Neuronal stem cell (in vitro differentiated cells): ENCODE results near the gene CEP162.

ENCODE experiments used
- DNase-seq: peaks from one replicate; pipeline ENCODE4 v3.0.0-alpha.2; 2013; ENCODE audit warnings: low spot score
- H2AFZ ChIP-seq: one replicate; pipeline ENCODE4 v1.6.1; 2013; ENCODE audit warnings: mild to moderate bottlenecking, low read length, inconsistent platforms
- H2AK5ac ChIP-seq: 2 replicates; pipeline ENCODE4 v1.6.1; 2013; ENCODE audit warnings: low read depth, mild to moderate bottlenecking, inconsistent platforms, low read length, moderate library complexity, mixed read lengths
- H2BK120ac ChIP-seq: 2 replicates; pipeline ENCODE4 v1.6.1; 2013; ENCODE audit warnings: low read depth, mild to moderate bottlenecking, inconsistent platforms, low read length, moderate library complexity, mixed read lengths
- H2BK12ac ChIP-seq: one replicate; pipeline ENCODE4 v1.6.1; 2013; ENCODE audit warnings: low read length, inconsistent platforms
- H2BK15ac ChIP-seq: 2 replicates; pipeline ENCODE4 v1.6.1; 2013; ENCODE audit warnings: mild to moderate bottlenecking, low read length, inconsistent platforms, mixed read lengths
- H2BK5ac ChIP-seq: one replicate; pipeline ENCODE4 v1.6.1; 2013; ENCODE audit warnings: inconsistent platforms, mild to moderate bottlenecking, low read length, moderate library complexity
- H3K14ac ChIP-seq: one replicate; pipeline ENCODE4 v1.6.1; 2013; ENCODE audit warnings: low read length, inconsistent platforms
- H3K18ac ChIP-seq: 2 replicates; pipeline ENCODE4 v1.6.1; 2013; ENCODE audit warnings: low read length, inconsistent platforms
- H3K23ac ChIP-seq: 2 replicates; pipeline ENCODE4 v1.6.1; 2013; ENCODE audit warnings: low read depth, mild to moderate bottlenecking, mixed read lengths, low read length, inconsistent platforms; ENCODE audit not compliant: poor library complexity
- H3K27ac ChIP-seq: replicated peaks from 3 replicates; pipeline ENCODE4 v1.5.1; 2013; ENCODE audit warnings: low read length, inconsistent platforms
- H3K27me3 ChIP-seq, 3 experiments: 2 replicates each; pipeline ENCODE4 v1.6.1; 2013; ENCODE audit warnings: low read length in 3 of 3, mild to moderate bottlenecking in 2 of 3, inconsistent platforms in 1 of 3, low read depth in 1 of 3, mixed read lengths in 1 of 3, moderate library complexity in 1 of 3; ENCODE audit not compliant: control insufficient read depth in 3 of 3, insufficient read depth in 3 of 3
- H3K36me3 ChIP-seq, 2 donors: replicated peaks in 1 of 2; 2 replicates each; pipeline ENCODE4 v1.6.1; 2013; ENCODE audit warnings: low read length in 2 of 2; ENCODE audit not compliant: control insufficient read depth in 2 of 2, insufficient read depth in 2 of 2
- H3K4ac ChIP-seq: 2 replicates; pipeline ENCODE4 v1.6.1; 2013; ENCODE audit warnings: inconsistent platforms, mild to moderate bottlenecking, low read length, moderate library complexity
- H3K4me1 ChIP-seq, 2 donors: 1 replicate in 1 of 2; 2 replicates in 1 of 2; pipeline ENCODE4 v1.6.1; 2013; ENCODE audit warnings: low read length in 2 of 2, low read depth in 1 of 2; ENCODE audit not compliant: control insufficient read depth in 2 of 2, insufficient read depth in 1 of 2
- H3K4me2 ChIP-seq: one replicate; pipeline ENCODE4 v1.6.1; 2013; ENCODE audit warnings: mild to moderate bottlenecking, low read length, inconsistent platforms; ENCODE audit not compliant: insufficient read depth, poor library complexity, severe bottlenecking
- H3K4me3 ChIP-seq, 2 donors: 2 replicates each; pipeline ENCODE4 v1.5.1; 2013; ENCODE audit warnings: low read length in 2 of 2, mild to moderate bottlenecking in 2 of 2, inconsistent platforms in 1 of 2, moderate library complexity in 1 of 2
- H3K79me1 ChIP-seq: one replicate; pipeline ENCODE4 v1.6.1; 2013; ENCODE audit warnings: low read depth, mild to moderate bottlenecking, inconsistent platforms, low read length, moderate library complexity
- H3K9ac ChIP-seq: one replicate; pipeline ENCODE4 v1.6.1; 2013; ENCODE audit warnings: mild to moderate bottlenecking, low read depth, low read length, inconsistent platforms; ENCODE audit not compliant: poor library complexity
- H3K9me3 ChIP-seq, 2 donors: replicated peaks in 1 of 2; 2 replicates each; pipeline versions ENCODE3 to v1.6.1; 2013; ENCODE audit warnings: low read length in 2 of 2, mild to moderate bottlenecking in 2 of 2, inconsistent platforms in 1 of 2, low read depth in 1 of 2, mixed read lengths in 1 of 2, moderate library complexity in 1 of 2; ENCODE audit not compliant: control insufficient read depth in 2 of 2, insufficient read depth in 1 of 2
- H4K8ac ChIP-seq: one replicate; pipeline ENCODE4 v1.6.1; 2013; ENCODE audit warnings: low read depth, mild to moderate bottlenecking, inconsistent platforms, low read length, moderate library complexity
- H4K91ac ChIP-seq: one replicate; pipeline ENCODE4 v1.6.1; 2013; ENCODE audit warnings: low read length, low read depth, mild to moderate bottlenecking, inconsistent platforms; ENCODE audit not compliant: poor library complexity
- WGBS, 2 donors: extraction: QIAGEN DNeasy Blood & Tissue Kit; methylation state at CpG; one replicate each; pipeline ENCODE4 v1.1.7; 2013; ENCODE audit warnings: missing lambda C conversion rate in 2 of 2, mixed read lengths in 1 of 2; ENCODE audit not compliant: insufficient read length in 2 of 2, insufficient replicate concordance in 1 of 2; ENCODE audit errors: extremely low coverage in 2 of 2; 5-methylcytosine and 5-hydroxymethylcytosine counted together

The CEP162 gene

GRCh38 chr6:84272298-84272697 is 44.9 kb upstream of the CEP162 start:
- whole genome bisulfite sequencing, 2 donors = no CpG with 5 or more reads among the region's 1 CpG
- Histone ChIP-seq H4K8ac (no peak overlapping the region), H2BK12ac (no peak overlapping the region)

GRCh38 chr6:84271061-84271716 is 43.7 kb upstream of the CEP162 start:
- H2BK12ac ChIP-seq = no peak overlapping the region
- no peak overlapping the region for H3K27ac ChIP-seq
- no peak overlapping the region for H3K14ac ChIP-seq
- no peaks in the 10 kb centered on the region for H3K36me3 ChIP-seq
- no peak overlapping the region for H4K91ac ChIP-seq
- H2BK120ac ChIP-seq = no peak overlapping the region
- no peak overlapping the region for H4K8ac ChIP-seq
- H3K9me3 ChIP-seq = peaks cover 0 to under 1% of the 10 kb centered on the region in 2 donors
- H3K4me2 ChIP-seq = no peak overlapping the region
- H3K4me3 ChIP-seq = no peak overlapping the region
- H2AK5ac ChIP-seq = no peak overlapping the region
- no peak overlapping the region for H2BK15ac ChIP-seq
- no peak overlapping the region for H2AFZ ChIP-seq
- no peak overlapping the region for H2BK5ac ChIP-seq
- no peak for DNase-seq
- no peak overlapping the region for H3K23ac ChIP-seq
- no peak overlapping the region for H3K18ac ChIP-seq
- H3K27me3 ChIP-seq = no peaks in the 10 kb centered on the region
- no peaks in the 10 kb centered on the region for H3K4me1 ChIP-seq
- H3K4ac ChIP-seq = no peak overlapping the region
- H3K79me1 ChIP-seq = no peaks in the 10 kb centered on the region
- no peak overlapping the region for H3K9ac ChIP-seq

More at GRCh38 chr6:84272298-84272697, 44.9 kb upstream of the CEP162 start:
- no peak overlapping the region for H3K23ac ChIP-seq
- H2BK5ac ChIP-seq = no peak overlapping the region
- no peaks in the 10 kb centered on the region for H3K4me1 ChIP-seq
- H2AFZ ChIP-seq = no peak overlapping the region
- H2BK15ac ChIP-seq = no peak overlapping the region
- H3K4me2 ChIP-seq = no peak overlapping the region
- no peaks in the 10 kb centered on the region for H3K27me3 ChIP-seq
- H3K36me3 ChIP-seq = no peaks in the 10 kb centered on the region
- peaks cover 0 to 2% of the 10 kb centered on the region in 2 donors for H3K9me3 ChIP-seq
- no peak overlapping the region for H2AK5ac ChIP-seq
- H3K4ac ChIP-seq = no peak overlapping the region
- H4K91ac ChIP-seq = no peak overlapping the region
- no peak overlapping the region for H3K14ac ChIP-seq
- H3K9ac ChIP-seq = no peak overlapping the region
- no peaks in the 10 kb centered on the region for H3K79me1 ChIP-seq
- no peak overlapping the region for H2BK120ac ChIP-seq
- H3K4me3 ChIP-seq = no peak overlapping the region
- H3K27ac ChIP-seq = no peak overlapping the region
- H3K18ac ChIP-seq = no peak overlapping the region
- DNase-seq = no peak

- H3K27ac ChIP-seq = no peak overlapping the region
- no peak overlapping the region for H4K91ac ChIP-seq
- H4K8ac ChIP-seq = no peak overlapping the region
- WGBS, 2 donors = no CpG with 5 or more reads among the region's 6 CpGs
- no peak overlapping the region for H3K14ac ChIP-seq
- no peaks in the 10 kb centered on the region for H3K27me3 ChIP-seq
- no peaks in the 10 kb centered on the region for H3K9me3 ChIP-seq
- H2BK12ac ChIP-seq = no peak overlapping the region
- H3K4me1 ChIP-seq = no peaks in the 10 kb centered on the region
- no peaks in the 10 kb centered on the region for H3K79me1 ChIP-seq
- no peak overlapping the region for H2BK15ac ChIP-seq
- H2BK5ac ChIP-seq = no peak overlapping the region
- H2AFZ ChIP-seq = no peak overlapping the region
- no peaks in the 10 kb centered on the region for H3K36me3 ChIP-seq
- H2BK120ac ChIP-seq = no peak overlapping the region
- H3K23ac ChIP-seq = no peak overlapping the region
- no peak overlapping the region for H2AK5ac ChIP-seq
- no peak for DNase-seq
- no peak overlapping the region for H3K9ac ChIP-seq
- no peak overlapping the region for H3K18ac ChIP-seq
- H3K4ac ChIP-seq = no peak overlapping the region
- no peak overlapping the region for H3K4me2 ChIP-seq
- H3K4me3 ChIP-seq = no peak overlapping the region
These were observed 42.7 kb upstream of the CEP162 start for GRCh38 chr6:84269947-84270733.

- no peak overlapping the region for H2AK5ac ChIP-seq
- no peak overlapping the region for H3K4ac ChIP-seq
- no peak overlapping the region for H3K9ac ChIP-seq
- H3K36me3 ChIP-seq = no peaks in the 10 kb centered on the region
- H3K14ac ChIP-seq = no peak overlapping the region
- WGBS, 2 donors = no CpG with 5 or more reads among the region's 3 CpGs
- H2AFZ ChIP-seq = no peak overlapping the region
- H3K4me1 ChIP-seq = no peaks in the 10 kb centered on the region
- no peak overlapping the region for H2BK120ac ChIP-seq
- no peak overlapping the region for H2BK12ac ChIP-seq
- H2BK15ac ChIP-seq = no peak overlapping the region
- no peak overlapping the region for H3K4me2 ChIP-seq
- no peaks in the 10 kb centered on the region for H3K9me3 ChIP-seq
- H3K79me1 ChIP-seq = no peaks in the 10 kb centered on the region
- no peak overlapping the region for H4K8ac ChIP-seq
- no peak overlapping the region for H3K18ac ChIP-seq
- no peak overlapping the region for H3K4me3 ChIP-seq
- no peak overlapping the region for H3K23ac ChIP-seq
- H3K27me3 ChIP-seq = no peaks in the 10 kb centered on the region
- H3K27ac ChIP-seq = no peak overlapping the region
- H2BK5ac ChIP-seq = no peak overlapping the region
- no peak for DNase-seq
- H4K91ac ChIP-seq = no peak overlapping the region
These were observed 41.3 kb upstream of the CEP162 start for GRCh38 chr6:84268781-84269180.
